ENCODE results near the gene OMA1.

OMA1 gene

DNA sequence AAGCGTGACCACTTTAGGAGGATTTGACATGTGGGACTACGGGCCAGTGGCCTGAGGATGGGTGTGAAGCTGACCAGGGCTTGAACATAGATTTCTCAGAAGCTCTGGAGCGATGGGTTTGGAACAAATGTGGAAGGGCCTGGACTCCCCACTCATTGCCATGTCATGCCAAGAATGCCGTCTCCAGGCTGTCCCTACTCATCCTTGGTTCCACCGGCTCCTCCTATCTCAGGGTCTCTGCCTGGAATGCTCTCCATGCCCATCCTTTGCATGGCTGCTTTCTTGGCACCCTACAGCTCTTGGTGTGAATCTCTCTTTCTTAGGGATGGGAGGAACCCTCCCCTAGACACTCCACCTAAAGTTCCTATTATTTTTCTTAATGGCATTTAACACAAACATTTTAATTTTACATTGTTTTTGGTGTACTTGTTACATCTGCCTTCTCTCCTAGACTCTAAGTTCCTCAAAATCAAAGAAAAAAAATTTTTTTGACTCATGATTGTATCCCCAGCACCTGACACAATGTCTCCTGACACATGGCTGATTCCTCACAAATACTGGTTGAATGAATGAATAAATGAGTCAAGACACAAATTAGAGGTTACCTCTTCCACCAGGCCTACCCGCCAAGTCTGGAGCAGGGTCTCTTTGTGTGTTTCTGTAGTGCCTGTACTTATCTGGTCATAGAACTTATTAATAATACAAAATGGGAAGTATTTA is 114.5 kb downstream of the OMA1 start:
- DNase-seq (ENCODE audit: low read depth, low spot score), result no peak

All from activated CD4-positive, CD25-positive, alpha-beta regulatory T cell treated with anti-CD3 and anti-CD28 coated beads, Interleukin-2, amount 50 U/mL, for 16 hours (primary cell).